Heart left ventricle (tissue), 13 donors: ENCODE data around the gene DNASE2B.

ENCODE experiments used
- POLR2A ChIP-seq, 2 donors: fragments of 450-650 bp; IDR thresholded peaks; one replicate each; pipeline ENCODE4 v1.6.1; 2017; ENCODE audit warnings: antibody characterized with exemption in 2 of 2, mild to moderate bottlenecking in 2 of 2, moderate library complexity in 2 of 2
- TF ChIP-seq, protein P1 (sequence below), 12 donors: fragments of 200-600 bp; sonication (generic) in 4 of 12; IDR thresholded peaks; one replicate each; pipeline versions ENCODE4 v1.5.0 to v1.8.0; 2018 to 2022; ENCODE audit warnings: antibody characterized with exemption in 12 of 12, mild to moderate bottlenecking in 5 of 12
- donor health status: ischemic (EF 13 %, LVEDD 7.1; RV severe dilation, severe dysfunction).
- donor health status: DM: no; HTN: yes; CAD: no.
- donor health status: DM: no; HTN: no; CAD: no.
- donor health status: ischemic (EF 25% LVEDD 6.9; RV normal size, moderate dysfunction).
- donor health status: ischemic (EF 25% LVEDD 5.7; RV mildly dilated, moderate dysfunction).
- donor health status: ischemic (EF 35%, LVEDD 5.7; RV mildly dilated, moderate dysfunction).
- donor health status: nonischemic (EF 11% LVEDD 7.7; RV severe dilation, severe dysfunction).
- donor health status: DM: yes; HTN: yes; CAD: no.
- donor health status: PGD.
- donor health status: ischemic (EF 29% LVEDD 5.4; RV normal size, mild dysfunction).
- donor health status: nonischemic (EF 23%, LVEDD 6.1; RV moderate dilation, normal function).

DNA sequence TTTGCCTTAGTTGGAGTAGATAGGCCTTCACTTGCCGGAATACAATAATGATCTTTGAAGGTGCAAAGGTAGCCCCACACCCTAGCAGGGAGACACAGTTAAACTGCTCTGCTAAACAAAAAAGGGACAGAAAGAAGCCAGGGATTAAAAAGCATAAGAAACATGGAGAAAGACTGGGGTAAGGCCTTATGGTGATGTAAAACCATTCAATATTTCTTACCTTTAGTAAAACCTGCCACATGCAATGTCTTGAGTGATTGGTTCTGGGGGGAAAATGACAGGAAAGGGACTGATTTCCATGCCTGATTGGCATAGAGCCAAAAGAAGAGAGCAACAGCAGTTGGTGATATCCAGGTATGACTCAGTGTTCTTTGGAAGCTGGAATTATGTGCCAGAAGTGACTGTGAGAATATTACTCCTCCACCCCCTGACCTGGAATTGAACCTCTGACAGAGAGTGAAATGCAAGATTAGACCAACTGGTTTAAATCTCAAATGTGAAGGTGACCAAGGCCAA lies 8.1 kb downstream of the DNASE2B start:
- TF ChIP-seq POLR2A (IDR thresholded peaks at IDR 0.05): no peak
- TF ChIP-seq, protein P1, sequence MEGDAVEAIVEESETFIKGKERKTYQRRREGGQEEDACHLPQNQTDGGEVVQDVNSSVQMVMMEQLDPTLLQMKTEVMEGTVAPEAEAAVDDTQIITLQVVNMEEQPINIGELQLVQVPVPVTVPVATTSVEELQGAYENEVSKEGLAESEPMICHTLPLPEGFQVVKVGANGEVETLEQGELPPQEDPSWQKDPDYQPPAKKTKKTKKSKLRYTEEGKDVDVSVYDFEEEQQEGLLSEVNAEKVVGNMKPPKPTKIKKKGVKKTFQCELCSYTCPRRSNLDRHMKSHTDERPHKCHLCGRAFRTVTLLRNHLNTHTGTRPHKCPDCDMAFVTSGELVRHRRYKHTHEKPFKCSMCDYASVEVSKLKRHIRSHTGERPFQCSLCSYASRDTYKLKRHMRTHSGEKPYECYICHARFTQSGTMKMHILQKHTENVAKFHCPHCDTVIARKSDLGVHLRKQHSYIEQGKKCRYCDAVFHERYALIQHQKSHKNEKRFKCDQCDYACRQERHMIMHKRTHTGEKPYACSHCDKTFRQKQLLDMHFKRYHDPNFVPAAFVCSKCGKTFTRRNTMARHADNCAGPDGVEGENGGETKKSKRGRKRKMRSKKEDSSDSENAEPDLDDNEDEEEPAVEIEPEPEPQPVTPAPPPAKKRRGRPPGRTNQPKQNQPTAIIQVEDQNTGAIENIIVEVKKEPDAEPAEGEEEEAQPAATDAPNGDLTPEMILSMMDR (IDR thresholded peaks at IDR 0.05): no peak
